ENCODE results near the gene PHKG1.
A peak's percentile ranks its signal among the peaks of the same experiment; 100 is the strongest.
"Not testable (repeated sequence)": the region's sequence is repeated elsewhere in the genome, so short reads cannot be mapped to it uniquely, and the experiment has no call there.

Gene PHKG1

GRCh38 chr7:56092789-56093531 lies at the start of gene PHKG1:
PHKG1 (minus strand) TSS chr7:56092952; CDS start chr7:56088941, 4,011 bp downstream.
- DNase-seq: peak; percentile 82 to 92

- not testable (repeated sequence) for DNase-seq
Measured at GRCh38 chr7:56131062-56131461, 38.3 kb upstream of the PHKG1 start.

- DNase-seq: no peak
Measured at GRCh38 chr7:56127241-56127975, 34.7 kb upstream of the PHKG1 start.

- DNase-seq: no peak
Measured at GRCh38 chr7:56125831-56126230, 33.1 kb upstream of the PHKG1 start.

GRCh38 chr7:56124981-56125380 lies 32.2 kb upstream of the PHKG1 start:
- no peak for DNase-seq

- DNase-seq: no peak
Measured at GRCh38 chr7:56121440-56121839, 28.7 kb upstream of the PHKG1 start.

GRCh38 chr7:56115852-56116538 lies 23.2 kb upstream of the PHKG1 start, which contains the start of gene NUPR2:
NUPR2 (minus strand) TSS chr7:56116417; CDS start chr7:56116314, 103 bp downstream.
- DNase-seq: no peak

- DNase-seq: not testable (repeated sequence)
Measured at GRCh38 chr7:56112244-56112643, 19.5 kb upstream of the PHKG1 start.

- no peak for DNase-seq
Measured at GRCh38 chr7:56110611-56111010, 17.9 kb upstream of the PHKG1 start.

- no peak for DNase-seq
Measured at GRCh38 chr7:56107954-56108258, 15.2 kb upstream of the PHKG1 start.

- peak; percentile 98 to 99 for DNase-seq
Measured at GRCh38 chr7:56106108-56107073, 13.6 kb upstream of the PHKG1 start, which contains the start of gene CHCHD2. CHCHD2 (minus strand) TSS chr7:56106476; CDS start chr7:56106413, 63 bp downstream.

GRCh38 chr7:56105508-56105907 lies 12.8 kb upstream of the PHKG1 start:
- DNase-seq: no peak

- DNase-seq: not testable (repeated sequence)
Measured at GRCh38 chr7:56104138-56104537, 11.4 kb upstream of the PHKG1 start.

GRCh38 chr7:56099653-56100052 lies 6.9 kb upstream of the PHKG1 start:
- no peak for DNase-seq

GRCh38 chr7:56098187-56099008 lies 5.6 kb upstream of the PHKG1 start:
- DNase-seq: not testable (repeated sequence)

GRCh38 chr7:56097700-56098099 lies 4.9 kb upstream of the PHKG1 start:
- peak in 1 of 2 experiments; percentile 33 for DNase-seq

GRCh38 chr7:56092388-56092787 lies 364 bp downstream of the PHKG1 start:
- not testable (repeated sequence) for DNase-seq

GRCh38 chr7:56091591-56091990 lies 1.2 kb downstream of the PHKG1 start:
- peak; percentile 65 to 87 for DNase-seq

- no peak for DNase-seq
Measured at GRCh38 chr7:56087445-56087844, 5.3 kb downstream of the PHKG1 start.

- no peak for DNase-seq
Measured at GRCh38 chr7:56086761-56087160, 6.0 kb downstream of the PHKG1 start.

GRCh38 chr7:56083150-56083785 lies 9.5 kb downstream of the PHKG1 start:
- peak; percentile 56 to 82 for DNase-seq
